Endometrial microvascular endothelial cells (primary cell): ENCODE data around the gene HSPB8. TPM values are rescaled to one million over a fixed set of nuclear protein-coding genes. Genes with fewer than 3 reads are reported as not detected.

Experiments
- in situ Hi-C: cut with HindIII; loops from 2 replicates; pipeline ENCODE4 v1.10.0; 2017; ENCODE audit warnings: low sequenced_read_pairs, low pct_unique_long_range_greater_than_20kb; ENCODE audit errors: inconsistent ontology term
- total RNA-seq: library from RNA; depleted of rRNA; stranded (reverse); fragments of >200 nt; gene quantifications from one replicate; pipeline ENCODE4 v1.2.3, GENCODE V29; 2015; ENCODE audit errors: inconsistent ontology term

HSPB8 gene
- total RNA-seq: 14.3 TPM

- in situ Hi-C loops: no loop called here
These were observed at the start of gene HSPB8 for GRCh38 chr12:119178544-119179334. Gene HSPB8 (plus strand): TSS chr12:119178931. CDS start chr12:119179313, 382 bp downstream.

- in situ Hi-C loops: no loop called here
These were observed 48.8 kb upstream of the HSPB8 start for GRCh38 chr12:119129827-119130434.

- in situ Hi-C loops: no loop called here
These were observed 48.2 kb upstream of the HSPB8 start for GRCh38 chr12:119130523-119130922.

- in situ Hi-C loops: no loop called here
These were observed 44.3 kb upstream of the HSPB8 start for GRCh38 chr12:119134284-119135072.

GRCh38 chr12:119136811-119137410, 41.8 kb upstream of the HSPB8 start:
- in situ Hi-C loops: no loop called here

GRCh38 chr12:119139448-119139847, 39.3 kb upstream of the HSPB8 start:
- in situ Hi-C loops: no loop called here

- in situ Hi-C loops: no loop called here
These were observed 33.4 kb upstream of the HSPB8 start for GRCh38 chr12:119145367-119145766.

GRCh38 chr12:119147847-119148448, 30.8 kb upstream of the HSPB8 start:
- in situ Hi-C loops: no loop called here

GRCh38 chr12:119149270-119149669, 29.5 kb upstream of the HSPB8 start:
- in situ Hi-C loops: no loop called here

GRCh38 chr12:119151445-119152026, 27.2 kb upstream of the HSPB8 start:
- in situ Hi-C loops: no loop called here

GRCh38 chr12:119153477-119154434, 25.0 kb upstream of the HSPB8 start:
- in situ Hi-C loops: no loop called here

- in situ Hi-C loops: no loop called here
These were observed 24.3 kb upstream of the HSPB8 start for GRCh38 chr12:119154435-119154818.

- in situ Hi-C loops: no loop called here
These were observed 22.2 kb upstream of the HSPB8 start for GRCh38 chr12:119156401-119157044.

- in situ Hi-C loops: no loop called here
These were observed 21.2 kb upstream of the HSPB8 start for GRCh38 chr12:119157528-119157927.

- in situ Hi-C loops: no loop called here
These were observed 20.8 kb upstream of the HSPB8 start for GRCh38 chr12:119157978-119158377.

- in situ Hi-C loops: no loop called here
These were observed 20.3 kb upstream of the HSPB8 start for GRCh38 chr12:119158402-119158801.

GRCh38 chr12:119159844-119160243, 18.9 kb upstream of the HSPB8 start:
- in situ Hi-C loops: no loop called here
